T-helper 1 cell (primary cell): Measurements from ENCODE around the gene ARL5C.

Experiments
- DNase-seq, 5 donors: peaks; one replicate each; pipeline ENCODE4 v3.0.0-alpha.2; 2012 to 2020
- total RNA-seq, 4 donors: gene quantifications; one replicate each; lab custom pipeline; 2026; lab: John Stamatoyannopoulos, UW

ARL5C gene, protein sequence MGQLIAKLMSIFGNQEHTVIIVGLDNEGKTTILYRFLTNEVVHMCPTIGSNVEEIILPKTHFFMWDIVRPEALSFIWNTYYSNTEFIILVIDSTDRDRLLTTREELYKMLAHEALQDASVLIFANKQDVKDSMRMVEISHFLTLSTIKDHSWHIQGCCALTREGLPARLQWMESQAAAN
- total RNA-seq, result 0 reads per million in 4 donors

DNA sequence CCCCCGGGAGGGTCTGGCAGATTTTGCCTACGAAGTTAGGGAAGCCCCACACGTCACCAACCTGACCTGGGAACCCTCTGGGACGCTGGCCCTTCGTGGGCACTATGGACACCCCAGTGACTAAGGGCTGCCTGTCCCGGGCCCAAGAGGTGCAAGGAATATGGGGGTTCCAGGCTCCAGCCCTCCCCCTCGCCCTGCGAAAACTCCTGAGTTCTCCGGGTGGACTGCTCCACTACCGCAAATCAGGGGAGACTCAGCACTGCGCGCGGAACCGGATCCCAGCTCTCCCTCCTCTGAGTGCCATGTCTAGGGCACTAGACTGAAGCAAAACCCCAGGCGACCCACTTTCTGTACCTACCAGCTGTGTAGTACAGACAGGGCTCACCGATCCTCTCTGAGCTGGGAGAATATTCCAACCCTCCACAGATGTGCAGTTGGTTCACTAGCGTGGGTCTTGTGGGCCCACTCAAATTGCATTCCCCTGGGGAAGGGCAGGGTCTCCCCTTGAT is at the start of gene ARL5C:
Gene ARL5C (minus strand): TSS at position 321 of the 509 bp plus-strand sequence. CDS start 401 bp downstream, outside the sequence.
- no peak for DNase-seq

DNA sequence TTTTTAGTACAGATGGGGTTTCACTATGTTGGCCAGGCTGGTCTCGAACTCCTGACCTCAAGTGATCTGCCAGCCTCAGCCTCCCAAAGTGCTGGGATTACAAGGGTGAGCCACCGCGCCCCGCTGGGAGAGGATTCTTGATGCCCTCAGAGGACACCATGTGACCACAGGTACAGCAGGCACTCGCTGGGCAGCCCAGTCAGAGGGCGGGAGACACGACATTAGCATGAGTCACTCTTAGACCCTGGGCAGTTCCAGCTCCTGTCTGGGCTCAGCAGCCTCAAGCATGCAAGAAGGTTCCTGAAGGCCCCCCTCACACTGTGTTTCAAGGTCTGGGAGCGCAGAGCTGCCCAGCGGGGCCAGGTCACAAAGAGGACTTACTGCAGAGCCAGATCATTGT is 47.9 kb upstream of the ARL5C start:
- no peak for DNase-seq

DNA sequence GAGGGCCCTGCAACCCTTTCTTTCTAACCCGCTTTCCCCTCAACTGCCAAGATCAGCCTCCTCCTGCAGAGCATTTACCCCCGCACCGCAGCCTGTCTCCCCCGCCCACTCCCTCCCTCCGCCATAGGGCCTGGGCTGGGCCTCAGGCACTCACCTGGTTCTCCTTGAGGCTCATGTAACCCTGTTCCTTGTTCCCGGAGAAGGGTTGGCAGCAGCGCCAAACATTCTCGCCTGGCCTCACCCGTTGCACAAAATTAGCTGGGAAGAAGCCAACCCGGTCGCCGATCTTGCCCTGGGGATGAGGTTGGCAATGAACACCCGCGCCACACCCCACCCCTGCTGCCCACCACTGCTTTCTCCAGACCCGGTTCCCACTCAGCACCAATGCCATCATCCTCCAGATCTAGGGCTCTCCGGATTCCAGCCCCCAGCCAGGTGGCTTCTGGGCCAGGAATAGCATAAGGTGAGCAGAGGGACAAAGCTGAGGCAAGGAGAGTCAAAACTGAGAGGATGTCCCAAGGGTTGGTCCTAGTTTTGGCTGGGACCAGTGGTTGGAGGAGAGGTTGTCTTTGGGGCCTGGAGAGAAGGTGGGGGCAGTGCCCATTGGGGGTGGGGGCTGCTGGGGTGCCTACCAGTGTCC is 47.0 kb upstream of the ARL5C start:
- no peak for DNase-seq

DNA sequence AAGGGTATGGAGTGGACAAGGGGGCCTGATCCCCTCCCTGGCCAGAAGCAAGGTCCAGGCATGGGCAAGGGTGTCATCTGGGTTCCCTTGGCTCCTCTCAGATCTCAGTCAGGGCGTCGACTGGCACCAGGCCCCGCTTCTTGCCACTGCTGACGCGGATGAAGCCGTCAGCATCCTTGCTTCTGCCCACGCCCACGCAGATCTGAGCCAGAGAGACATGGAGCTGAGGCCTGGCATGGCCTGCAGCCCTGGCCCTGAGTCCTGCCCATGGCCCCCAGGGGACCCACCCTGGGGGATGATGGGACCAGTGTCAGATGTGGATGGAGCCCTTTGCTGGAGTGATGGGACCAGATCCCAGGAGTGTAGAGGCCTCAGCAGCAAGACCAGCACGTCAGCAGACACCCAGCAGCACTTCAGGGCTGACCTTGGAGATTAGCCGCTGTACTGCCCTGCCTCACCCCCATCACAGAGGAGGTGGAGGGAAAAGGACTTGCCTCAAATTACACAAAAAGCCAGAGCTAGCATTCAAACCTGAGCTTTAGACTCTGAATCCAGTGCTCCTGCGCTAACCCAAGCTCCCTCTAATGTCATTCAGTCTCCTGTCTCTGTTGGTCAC is 46.3 kb upstream of the ARL5C start:
- no peak for DNase-seq

DNA sequence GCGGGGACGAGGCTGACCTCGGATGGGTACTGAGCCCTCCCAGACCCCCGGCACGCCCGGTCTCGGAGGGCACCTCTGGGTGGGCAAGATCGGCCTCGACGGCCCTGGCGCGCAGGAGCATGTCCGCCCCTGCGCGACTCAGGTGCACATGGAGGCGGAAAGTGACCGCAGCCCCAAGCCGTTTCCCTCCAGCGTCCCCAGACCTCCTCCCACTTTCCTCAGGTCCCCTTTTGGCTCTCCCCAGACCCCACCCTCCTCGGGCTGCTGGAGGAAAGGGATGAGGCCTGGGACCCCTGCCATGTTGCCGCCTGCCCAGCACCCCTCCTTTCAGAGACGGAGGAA is 44.1 kb upstream of the ARL5C start:
- no peak for DNase-seq

DNA sequence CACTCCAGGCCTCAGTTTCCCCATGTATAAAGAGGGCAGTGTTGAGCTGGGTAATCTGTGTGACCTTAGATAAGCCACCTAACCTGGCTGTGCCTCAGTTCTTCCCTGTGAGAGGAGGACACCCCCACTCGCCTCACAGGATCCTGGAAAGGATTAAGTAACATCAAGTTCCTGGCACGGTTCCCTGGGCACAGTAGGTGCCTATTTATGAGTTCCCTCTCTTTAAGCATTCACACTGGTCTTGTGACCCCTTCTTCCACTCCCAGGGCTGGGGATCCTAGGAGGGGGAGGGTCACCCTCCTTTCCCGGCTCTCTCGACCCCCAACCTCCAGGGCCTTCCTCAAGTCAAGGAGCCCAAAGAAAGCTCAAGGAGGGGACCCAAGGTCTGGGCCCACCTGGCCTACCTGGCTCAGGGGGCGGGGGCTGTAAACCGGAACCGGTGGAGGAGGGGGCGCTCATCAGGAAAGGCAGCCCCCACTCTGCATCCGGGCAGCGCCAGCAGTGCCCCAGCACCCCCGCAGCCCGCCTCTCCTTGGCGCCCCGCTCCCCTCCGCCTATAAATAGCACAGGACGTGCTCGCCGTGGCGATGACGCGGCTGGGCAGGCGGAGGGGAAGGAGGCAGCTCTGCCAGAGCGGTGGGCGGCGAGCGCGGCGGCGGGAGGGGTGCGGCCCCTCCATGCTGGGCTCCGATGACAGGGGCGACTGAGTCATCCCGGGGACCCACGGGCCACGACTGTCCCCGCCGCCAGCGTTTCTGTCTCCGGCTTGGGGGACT is 43.5 kb upstream of the ARL5C start:
- DNase-seq, result peak; percentile 37 to 58 (median 55)

DNA sequence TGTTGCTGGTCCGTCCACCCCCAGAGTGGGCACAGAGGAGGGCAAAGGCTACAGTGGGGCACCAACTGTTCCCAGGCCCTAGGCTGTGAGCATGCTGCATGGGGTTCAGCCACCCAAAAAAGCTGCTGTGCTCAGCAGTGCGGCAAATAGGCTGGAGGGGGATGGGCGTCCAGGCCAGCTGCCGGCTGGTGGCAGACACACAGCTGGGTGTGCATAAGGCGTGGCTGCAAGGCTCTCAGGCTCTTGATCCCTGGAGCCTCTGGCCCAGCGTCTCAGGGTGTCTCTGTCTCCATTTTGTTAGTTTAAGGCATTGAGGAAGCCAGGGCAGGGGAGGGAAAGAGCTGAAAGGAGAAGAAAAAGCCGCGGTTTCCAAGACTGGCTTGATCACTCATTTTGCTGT is 42.9 kb upstream of the ARL5C start:
- DNase-seq, result no peak

DNA sequence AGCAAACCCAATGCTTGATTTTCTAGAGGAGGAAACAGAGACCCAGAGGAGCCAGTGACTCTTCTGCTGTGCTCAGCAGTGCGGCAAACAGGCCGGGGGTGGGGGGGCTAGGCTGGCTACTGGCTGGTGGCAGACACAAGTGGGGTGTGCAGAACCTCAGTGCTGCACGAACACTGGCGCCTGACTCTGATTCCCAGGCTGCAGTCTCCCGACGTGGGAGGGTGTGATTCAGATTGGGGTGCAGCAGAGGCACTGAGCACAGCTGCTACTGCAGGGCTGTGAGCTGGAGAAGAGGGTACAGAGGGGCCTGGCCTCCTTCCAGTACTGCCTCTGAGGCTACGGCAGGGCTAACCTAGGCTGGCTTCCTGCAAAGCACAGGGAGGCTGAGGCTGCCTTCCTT is 42.2 kb upstream of the ARL5C start:
- no peak for DNase-seq

DNA sequence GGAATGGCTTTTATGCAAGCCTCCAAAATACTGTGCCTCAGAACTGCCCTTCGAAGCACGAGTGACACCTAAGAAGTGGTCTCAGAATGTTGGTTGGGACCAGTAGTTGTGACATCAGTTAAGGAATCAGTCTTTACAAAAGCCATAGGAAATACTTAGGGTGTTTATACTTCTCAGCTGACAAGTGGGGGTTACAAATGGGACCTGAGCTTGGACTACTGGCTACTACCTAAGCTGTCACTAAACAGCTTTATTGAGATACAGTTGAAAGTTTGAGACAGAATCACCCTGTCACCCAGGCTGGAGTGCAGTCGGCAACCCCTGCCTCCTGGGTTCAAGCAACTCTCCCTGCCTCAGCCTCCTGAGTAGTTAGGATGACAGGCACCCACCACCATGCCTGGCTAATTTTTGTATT is 39.2 kb upstream of the ARL5C start:
- no peak for DNase-seq

DNA sequence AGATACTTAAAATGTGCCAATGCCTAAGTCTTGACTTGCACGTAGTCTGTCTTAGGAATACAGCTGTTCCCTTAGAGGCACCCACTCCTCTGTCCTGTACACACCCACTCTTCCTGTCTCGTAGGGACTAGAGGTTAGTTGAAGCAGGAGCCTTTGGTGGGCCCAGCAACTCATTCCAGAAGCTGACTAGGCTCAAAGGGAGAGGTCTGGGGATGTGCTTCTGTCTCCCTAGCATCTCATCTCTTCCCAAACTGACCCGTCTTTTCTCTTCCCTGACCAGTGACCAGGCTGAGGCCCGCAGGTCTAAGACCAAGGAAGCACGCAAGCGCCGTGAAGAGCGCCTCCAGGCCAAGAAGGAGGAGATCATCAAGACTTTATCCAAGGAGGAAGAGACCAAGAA is 38.3 kb upstream of the ARL5C start:
- no peak for DNase-seq

DNA sequence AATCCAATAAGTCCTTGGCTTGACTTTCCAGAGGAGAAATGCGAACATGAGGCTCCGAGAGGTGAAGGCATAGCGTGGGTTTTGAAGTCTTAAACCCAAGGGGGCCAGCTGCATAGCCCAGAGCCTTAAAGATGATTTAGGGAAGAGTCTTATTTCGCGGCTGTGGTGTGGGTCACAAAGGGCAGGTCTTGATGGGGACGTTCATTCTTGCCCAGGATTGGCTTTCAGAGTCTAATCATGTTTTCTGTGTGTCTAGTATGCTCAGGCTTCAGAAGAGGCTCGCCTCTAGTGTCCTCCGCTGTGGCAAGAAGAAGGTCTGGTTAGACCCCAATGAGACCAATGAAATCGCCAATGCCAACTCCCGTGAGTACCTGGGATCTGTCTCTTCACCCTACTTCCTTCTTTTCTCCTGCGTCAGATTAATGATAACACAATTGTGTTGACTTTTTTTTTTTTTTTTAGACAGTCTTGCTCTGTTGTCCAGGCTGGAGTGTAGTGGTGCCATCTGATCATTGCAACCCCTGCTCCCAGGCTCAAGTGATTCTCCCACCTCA is 35.1 kb upstream of the ARL5C start:
- no peak for DNase-seq

DNA sequence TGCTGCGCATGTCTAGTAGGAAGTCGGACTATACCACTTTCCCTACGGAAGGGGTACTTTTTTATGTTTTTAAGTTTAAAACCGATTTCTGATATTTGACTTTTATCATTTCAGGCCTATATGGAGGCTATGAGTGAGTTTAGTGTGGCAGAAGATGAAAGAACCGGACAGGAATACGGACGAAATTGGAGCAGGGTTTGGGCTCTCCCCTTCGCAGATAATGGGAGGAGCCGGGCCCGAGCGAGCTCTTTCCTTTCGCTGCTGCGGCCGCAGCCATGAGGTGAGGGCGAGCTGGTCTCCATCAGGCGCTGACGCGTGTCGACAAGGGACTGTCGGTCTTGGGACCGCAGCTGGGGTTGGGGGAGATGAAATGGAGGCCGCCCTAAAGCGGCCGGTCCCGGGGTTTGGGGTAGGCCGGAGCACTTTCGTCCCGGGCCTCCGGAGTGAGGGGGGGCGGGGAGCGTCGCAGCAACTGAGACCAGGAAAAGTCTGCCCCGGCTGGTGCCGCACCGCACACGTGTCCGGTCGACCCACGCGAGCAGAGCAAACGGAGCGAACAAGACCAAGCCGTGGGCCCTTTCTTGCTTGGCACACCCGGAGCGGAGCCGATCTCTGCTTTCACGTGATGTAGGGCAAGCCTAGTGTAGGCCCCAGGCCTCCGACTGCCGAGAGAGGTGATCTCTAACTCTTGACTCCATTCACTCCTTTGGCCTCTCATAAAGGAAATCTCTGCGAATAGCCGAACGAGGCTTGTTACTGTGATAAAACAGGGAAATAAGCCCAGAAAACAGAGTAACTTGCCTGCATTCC is 34.3 kb upstream of the ARL5C start, which contains the start of gene RPL19:
Gene RPL19 (plus strand): TSS at position 214 of the 810 bp plus-strand sequence. CDS start 62 bp downstream, at position 276.
- DNase-seq, result peak in 4 of 5 donors; percentile 64 to 78 (median 74)

DNA sequence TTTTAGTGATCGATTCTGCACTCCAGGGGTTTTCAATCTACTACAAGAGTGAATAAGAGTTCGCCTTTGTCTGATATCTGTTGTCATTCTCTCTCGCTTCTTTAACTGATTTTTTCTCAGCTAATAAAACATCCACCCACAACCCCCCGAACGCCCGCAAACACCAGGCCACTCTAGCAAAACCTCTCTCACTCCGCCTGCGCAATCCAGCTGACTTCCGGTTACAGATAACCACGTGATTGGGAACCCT is 33.8 kb upstream of the ARL5C start:
- DNase-seq, result peak; percentile 70 to 91 (median 80)

DNA sequence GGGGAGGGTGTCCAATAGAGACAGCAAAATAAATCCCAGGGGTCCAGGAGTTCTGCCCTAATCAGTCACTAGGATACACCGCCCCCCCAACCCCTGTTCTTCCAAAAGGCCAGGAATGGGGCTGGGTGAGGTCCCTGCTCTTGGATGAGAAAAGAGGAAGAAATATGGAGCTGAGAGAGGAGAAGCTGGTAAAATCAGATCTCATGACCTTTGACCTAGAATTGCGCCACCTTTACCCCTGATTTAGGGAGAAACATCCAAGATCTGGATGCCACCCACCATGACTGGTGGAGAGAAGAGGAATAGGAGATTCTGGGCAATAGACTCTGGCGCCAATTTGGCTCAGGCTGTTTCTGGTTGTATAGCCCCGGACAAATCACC is 32.2 kb upstream of the ARL5C start:
- no peak for DNase-seq

DNA sequence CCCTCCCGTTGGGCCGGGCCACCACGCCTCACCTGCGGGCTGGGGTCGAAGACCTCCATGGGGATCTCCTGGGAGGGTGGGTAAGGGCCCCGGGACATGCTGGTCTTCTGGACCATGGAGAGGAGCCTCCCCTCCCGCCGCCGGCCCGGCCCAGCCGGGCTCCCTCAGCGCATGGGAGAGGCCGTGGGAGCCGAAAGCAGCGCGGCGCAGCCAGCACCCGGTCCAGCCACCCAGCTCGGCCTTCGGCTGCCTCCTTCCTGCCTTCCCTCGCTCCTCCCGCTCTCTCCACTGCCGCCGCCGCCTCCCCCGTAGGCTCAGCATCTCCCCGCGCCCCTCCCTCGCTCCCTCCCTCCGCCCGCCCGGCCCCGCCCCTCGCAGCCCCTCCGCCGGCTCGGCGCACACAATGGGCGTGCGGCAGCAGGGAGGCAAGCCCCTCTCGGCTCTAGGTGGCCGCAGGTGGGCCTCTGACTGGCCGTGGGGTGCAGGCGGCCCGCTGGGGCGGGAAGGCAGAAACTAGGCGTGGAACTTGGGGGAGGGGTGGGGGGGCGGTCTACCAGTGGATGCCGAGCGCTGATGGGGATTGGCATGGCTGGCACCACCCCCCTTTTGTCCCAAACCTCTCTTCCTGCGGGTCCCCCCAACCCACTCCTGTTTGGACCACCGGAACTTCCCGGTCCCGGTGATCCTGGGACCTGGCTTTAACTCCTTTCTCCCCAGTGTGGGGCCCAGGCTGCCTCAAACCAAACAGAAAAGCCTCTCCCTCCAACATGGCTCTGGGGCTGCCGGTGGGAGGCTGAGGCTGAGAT is 31.6 kb upstream of the ARL5C start, which contains the start of gene CACNB1:
Gene CACNB1 (minus strand): TSS at position 290 of the 806 bp plus-strand sequence. CDS start 174 bp downstream, at position 116.
- DNase-seq, result peak; percentile 64 to 77 (median 67)

DNA sequence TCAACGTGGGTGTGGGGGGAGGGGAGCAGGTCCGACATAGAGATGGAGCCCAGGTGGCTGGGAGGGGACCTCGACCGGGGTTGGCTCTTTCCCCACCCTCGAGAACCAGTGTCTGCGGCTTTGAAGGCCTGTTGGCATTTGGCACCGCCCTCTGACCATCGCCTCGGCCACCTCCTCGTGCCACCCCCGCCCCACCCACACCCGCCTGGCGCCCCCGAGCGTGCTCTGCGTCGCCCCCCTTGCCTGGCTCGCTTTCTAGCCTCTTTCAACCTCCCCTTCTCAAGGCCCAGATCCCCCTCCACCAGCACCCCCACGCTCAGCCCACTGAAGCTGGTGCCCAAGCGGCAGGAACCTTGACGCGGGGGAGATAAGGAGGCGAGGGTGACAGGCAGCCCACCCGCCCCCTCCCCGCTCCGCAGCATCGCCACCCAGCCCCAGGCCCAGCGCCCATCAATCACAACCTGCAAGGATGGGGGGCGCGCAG is 30.9 kb upstream of the ARL5C start:
- DNase-seq, result no peak

DNA sequence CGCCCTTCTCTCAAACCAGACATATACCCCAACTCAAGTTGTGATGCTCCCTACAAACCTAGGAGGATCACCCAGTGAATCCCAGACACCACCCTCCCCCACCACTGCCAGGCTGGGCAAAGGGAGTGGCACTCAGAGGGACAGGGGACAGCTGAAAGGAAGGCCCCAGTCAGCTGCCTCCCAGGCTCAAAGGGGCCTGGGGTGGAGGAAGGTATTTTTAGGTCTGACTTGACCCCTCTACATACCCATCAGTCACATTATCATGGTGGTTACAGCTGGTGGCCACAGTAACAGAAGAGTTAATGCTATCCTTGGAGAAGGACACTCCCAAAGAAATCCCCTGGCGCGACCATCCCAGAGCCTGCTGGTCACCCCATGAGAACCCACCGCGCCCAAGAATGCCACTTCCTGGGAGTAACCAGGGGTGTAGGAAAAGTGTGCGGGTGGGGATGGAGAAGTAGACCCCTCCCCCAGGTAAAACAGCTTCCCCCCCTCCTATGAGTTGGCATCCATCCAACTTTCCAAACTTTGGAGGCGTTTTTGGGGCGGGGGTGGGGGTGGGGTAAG is 30.4 kb upstream of the ARL5C start:
- DNase-seq, result no peak

DNA sequence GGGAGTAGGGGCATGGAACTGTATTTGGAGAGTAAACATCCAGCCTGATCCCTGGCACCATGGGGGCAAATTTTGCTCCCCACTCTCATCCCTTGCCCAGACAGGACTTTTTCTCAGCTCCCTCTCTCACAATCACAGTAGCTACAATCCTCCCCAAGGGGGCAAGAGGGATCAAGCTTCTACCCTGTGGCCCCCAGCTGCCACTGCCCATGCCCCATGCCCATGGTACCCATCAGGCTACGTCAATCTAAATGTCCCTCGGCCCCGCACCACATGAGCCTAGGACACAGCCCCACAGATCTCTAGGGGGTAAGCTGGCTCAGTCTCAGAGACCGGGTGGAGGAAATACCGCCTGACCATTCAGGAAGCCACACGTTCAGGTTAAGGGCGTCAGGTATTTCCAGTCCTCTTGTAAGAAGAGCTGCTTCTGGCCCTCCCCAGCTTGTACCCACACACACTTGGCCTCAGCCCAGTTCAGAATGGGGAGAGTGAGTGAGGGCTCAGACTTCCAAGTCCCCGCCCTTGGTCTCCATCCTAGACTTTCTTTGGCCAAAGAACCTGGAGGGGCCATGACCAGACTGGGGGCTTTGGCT is 29.7 kb upstream of the ARL5C start:
- no peak for DNase-seq

DNA sequence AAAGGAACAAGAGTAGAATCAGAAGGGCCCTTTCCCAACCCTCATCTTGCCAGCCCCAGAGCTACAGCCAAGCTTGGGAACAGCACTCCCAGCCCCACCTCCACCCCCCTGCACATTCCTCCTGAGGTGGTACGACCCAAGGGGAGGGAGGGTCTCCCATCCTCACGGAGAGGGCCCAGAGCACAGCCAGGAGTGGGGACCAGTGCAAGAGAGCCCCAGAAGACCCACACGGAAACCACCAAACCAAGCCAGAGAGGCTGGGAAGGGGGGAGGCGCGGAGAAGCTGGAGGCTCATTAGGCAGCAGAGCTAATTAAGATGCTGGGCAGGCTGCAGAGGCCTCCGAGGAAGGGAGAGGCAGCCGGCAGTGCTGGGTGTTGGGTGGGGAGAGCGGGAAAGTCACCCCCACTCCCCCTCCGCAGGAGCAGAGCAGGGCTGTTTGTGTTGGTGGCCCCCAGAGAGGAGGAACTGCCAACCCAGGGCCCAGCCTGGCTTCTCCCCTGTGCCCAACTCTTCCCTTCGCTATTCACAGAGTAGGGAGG is 29.1 kb upstream of the ARL5C start:
- no peak for DNase-seq
